Transverse colon (tissue), 4 donors: ENCODE measurements around the gene ARHGAP20. TPM values are rescaled to one million over a fixed set of nuclear protein-coding genes. Genes with fewer than 3 reads are reported as not detected.

ENCODE experiments used
- DNase-seq: peaks from one replicate; pipeline ENCODE4 v3.0.0-alpha.2; 2019
- H3K27ac ChIP-seq, 4 donors: fragments of 200-600 bp; sonication (generic); 2 replicates each; pipeline ENCODE4 v1.5.1; 2016 to 2018; ENCODE audit warnings: inconsistent platforms in 4 of 4
- H3K27me3 ChIP-seq: fragments of 200-600 bp; sonication (generic); 2 replicates; pipeline ENCODE4 v1.5.1; 2017; ENCODE audit warnings: inconsistent platforms
- H3K36me3 ChIP-seq, 4 donors: fragments of 200-600 bp; sonication (generic); 2 replicates each; pipeline ENCODE4 v1.5.1; 2017 to 2019; ENCODE audit warnings: inconsistent platforms in 4 of 4
- H3K4me1 ChIP-seq, 4 donors: fragments of 200-600 bp; sonication (generic); 2 replicates each; pipeline ENCODE4 v1.5.1; 2017 to 2020; ENCODE audit warnings: inconsistent platforms in 4 of 4
- H3K4me3 ChIP-seq, 4 donors: fragments of 200-600 bp; sonication (generic); 1 replicate in 1 of 4; 2 replicates in 3 of 4; pipeline versions ENCODE4 v1.5.1 to v1.6.1; 2017 to 2019; ENCODE audit warnings: inconsistent platforms in 4 of 4
- H3K9me3 ChIP-seq, 2 donors: fragments of 200-600 bp; sonication (generic); 2 replicates each; pipeline ENCODE4 v1.5.1; 2017 to 2019; ENCODE audit warnings: inconsistent platforms in 2 of 2
- EP300 ChIP-seq: sonication (generic); formaldehyde crosslinking; IDR thresholded peaks from one replicate; pipeline ENCODE4 v1.6.1; 2017; ENCODE audit warnings: antibody characterized with exemption, low read depth
- POLR2A ChIP-seq: fragments of 450-650 bp; IDR thresholded peaks from one replicate; pipeline ENCODE4 v1.6.1; 2016; ENCODE audit warnings: antibody characterized with exemption, mild to moderate bottlenecking, moderate library complexity
- POLR2AphosphoS5 ChIP-seq, 3 donors: sonication (generic); formaldehyde crosslinking; IDR thresholded peaks; one replicate each; pipeline ENCODE4 v1.6.1; 2016; ENCODE audit warnings: antibody characterized with exemption in 3 of 3
- WGBS, 2 donors: methylation state at CpG; one replicate each; pipeline ENCODE4 v1.1.5; 2018; ENCODE audit warnings: low coverage in 1 of 2; 5-methylcytosine and 5-hydroxymethylcytosine counted together
- in situ Hi-C, 4 donors: fragments of 200-750 bp; cut with MboI; loops; one replicate each; pipeline versions ENCODE4 v1.15.0 to v1.15.1; 2017; ENCODE audit warnings: low sequenced_read_pairs in 3 of 4, low pct_ligation_motif_present in 1 of 4, low pct_unique_long_range_greater_than_20kb in 1 of 4
- intact Hi-C: fragments of 100-400 bp; cut with DNase I; formaldehyde crosslinking; loops from one replicate; pipeline ENCODE4 v1.15.1; 2023; ENCODE audit warnings: low total_unique reads
- total RNA-seq, 4 donors: library from RNA; depleted of rRNA; stranded (reverse); fragments of >200 nt; gene quantifications; one replicate each; pipeline ENCODE4 v1.1.0, GENCODE V29; 2016
- TF ChIP-seq, protein P1 (sequence below), 5 experiments: fragments of 200-600 bp in 3 of 5; fragments of 450-650 bp in 2 of 5; sonication (generic) in 3 of 5; IDR thresholded peaks; 1 replicate in 2 of 5; 2 replicates in 3 of 5; pipeline ENCODE4 v1.5.1; 2016 to 2017; ENCODE audit warnings: antibody characterized with exemption in 5 of 5, inconsistent platforms in 3 of 5, mild to moderate bottlenecking in 2 of 5, moderate library complexity in 1 of 5

The ARHGAP20 gene
- total RNA-seq, 4 donors from 2014 or later = 2.5 to 4.9 (median 3.1) TPM

DNA sequence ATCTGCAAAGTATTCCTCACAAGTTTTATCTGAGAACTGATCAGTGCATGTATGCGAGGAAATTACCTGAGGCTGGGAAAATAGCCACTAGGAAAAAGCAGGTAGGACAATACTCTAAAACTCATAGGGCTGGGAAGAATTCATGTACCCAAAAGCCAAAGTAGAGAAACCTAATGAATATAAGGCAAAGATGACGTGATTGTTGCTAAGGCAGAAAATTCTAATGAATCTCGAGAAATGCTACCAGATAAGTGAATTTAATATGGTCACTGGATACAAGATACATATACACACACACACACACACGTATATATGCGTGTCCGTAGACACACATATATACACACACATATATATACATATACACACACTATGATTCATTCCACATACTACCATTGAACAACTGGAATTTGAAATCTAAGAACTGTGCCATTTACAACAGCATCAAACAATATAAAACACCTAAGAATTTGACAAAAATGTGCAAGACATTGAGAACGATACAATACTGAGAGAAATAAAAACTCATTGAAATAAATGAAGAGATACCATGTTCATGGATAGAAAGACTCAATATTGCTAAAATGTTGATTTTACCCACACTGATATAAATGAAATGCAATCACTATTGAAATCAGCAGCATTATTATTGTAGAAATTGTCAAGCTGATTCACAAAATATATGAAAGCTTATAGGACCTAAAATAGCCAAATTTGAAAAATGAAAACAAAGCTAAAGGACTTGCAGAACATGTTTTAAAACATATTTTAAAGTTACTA, 46.4 kb downstream of the ARHGAP20 start:
- no peaks in the 10 kb centered on the region for H3K4me1 ChIP-seq
- intact Hi-C loops = no loop called here
- 85 to 92% methylated on average over 6 to 7 of the region's 7 CpGs for WGBS, 2 donors
- DNase-seq = no peak
- H3K4me3 ChIP-seq = no peak overlapping the region
- no peak overlapping the region for H3K27ac ChIP-seq
- in situ Hi-C loops = no loop called here
- H3K36me3 ChIP-seq = no peaks in the 10 kb centered on the region
- H3K27me3 ChIP-seq = no peaks in the 10 kb centered on the region
- no peaks in the 10 kb centered on the region for H3K9me3 ChIP-seq
- no peak for TF ChIP-seq POLR2A
- TF ChIP-seq EP300 = no peak
- TF ChIP-seq, protein P1, sequence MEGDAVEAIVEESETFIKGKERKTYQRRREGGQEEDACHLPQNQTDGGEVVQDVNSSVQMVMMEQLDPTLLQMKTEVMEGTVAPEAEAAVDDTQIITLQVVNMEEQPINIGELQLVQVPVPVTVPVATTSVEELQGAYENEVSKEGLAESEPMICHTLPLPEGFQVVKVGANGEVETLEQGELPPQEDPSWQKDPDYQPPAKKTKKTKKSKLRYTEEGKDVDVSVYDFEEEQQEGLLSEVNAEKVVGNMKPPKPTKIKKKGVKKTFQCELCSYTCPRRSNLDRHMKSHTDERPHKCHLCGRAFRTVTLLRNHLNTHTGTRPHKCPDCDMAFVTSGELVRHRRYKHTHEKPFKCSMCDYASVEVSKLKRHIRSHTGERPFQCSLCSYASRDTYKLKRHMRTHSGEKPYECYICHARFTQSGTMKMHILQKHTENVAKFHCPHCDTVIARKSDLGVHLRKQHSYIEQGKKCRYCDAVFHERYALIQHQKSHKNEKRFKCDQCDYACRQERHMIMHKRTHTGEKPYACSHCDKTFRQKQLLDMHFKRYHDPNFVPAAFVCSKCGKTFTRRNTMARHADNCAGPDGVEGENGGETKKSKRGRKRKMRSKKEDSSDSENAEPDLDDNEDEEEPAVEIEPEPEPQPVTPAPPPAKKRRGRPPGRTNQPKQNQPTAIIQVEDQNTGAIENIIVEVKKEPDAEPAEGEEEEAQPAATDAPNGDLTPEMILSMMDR (IDR thresholded peaks at IDR 0.05) = no peak
- TF ChIP-seq POLR2AphosphoS5 (IDR thresholded peaks at IDR 0.05) = no peak

DNA sequence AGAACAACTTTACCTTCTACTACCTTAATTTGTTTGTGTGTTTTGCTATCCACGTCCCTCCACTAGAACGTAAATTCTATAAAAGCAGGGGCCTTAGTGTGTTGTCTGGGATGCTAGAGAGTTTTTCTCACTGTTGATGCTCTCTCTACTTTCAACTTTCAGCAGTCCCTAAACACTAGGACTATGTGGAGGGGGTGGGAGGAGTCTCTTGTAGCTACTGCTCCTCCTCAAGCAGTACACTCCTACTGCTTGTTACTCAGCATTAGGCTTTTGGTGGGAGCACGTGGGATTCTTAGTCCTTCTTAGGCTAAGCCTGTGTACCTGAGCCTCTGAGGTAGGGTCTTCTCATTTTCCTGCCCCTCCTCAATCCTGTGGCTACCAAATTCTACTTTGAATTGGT, 56.3 kb downstream of the ARHGAP20 start:
- DNase-seq = no peak
- Histone ChIP-seq H3K4me3 (no peak overlapping the region), H3K27ac (no peak overlapping the region), H3K9me3 (peaks cover 6 to 8% of the 10 kb centered on the region in 2 donors), H3K27me3 (no peaks in the 10 kb centered on the region), H3K36me3 (no peaks in the 10 kb centered on the region), H3K4me1 (no peaks in the 10 kb centered on the region)
- TF ChIP-seq EP300 (no peak), POLR2A (no peak), POLR2AphosphoS5 (IDR thresholded peaks at IDR 0.05) (no peak)
- TF ChIP-seq, protein P1 (IDR thresholded peaks at IDR 0.05) = no peak
- intact Hi-C loops = no loop called here
- in situ Hi-C loops = no loop called here
- 67 to 75% methylated on average over 1 to 3 of the region's 3 CpGs for WGBS, 2 donors

DNA sequence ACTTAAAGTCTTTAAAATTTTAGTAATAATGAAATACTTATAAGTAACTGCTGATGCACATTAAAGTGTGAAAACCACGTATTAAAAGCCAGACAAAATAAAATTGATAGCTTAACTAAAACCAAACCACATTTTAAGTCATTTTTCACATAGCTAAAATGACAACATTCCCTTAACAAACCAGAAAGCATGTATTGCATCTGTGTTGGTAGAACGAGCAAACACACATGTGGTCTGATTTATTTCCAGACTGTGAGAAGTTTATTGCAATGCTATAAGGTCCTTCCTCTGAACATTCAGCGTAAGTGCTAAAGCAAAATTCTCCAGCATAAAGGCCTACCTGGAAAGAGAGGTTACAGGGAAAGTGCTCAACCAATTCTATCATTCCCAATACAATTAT, 57.8 kb downstream of the ARHGAP20 start:
- no peaks in the 10 kb centered on the region for H3K4me1 ChIP-seq
- no peak overlapping the region for H3K4me3 ChIP-seq
- no peak overlapping the region for H3K27ac ChIP-seq
- TF ChIP-seq EP300 = no peak
- TF ChIP-seq, protein P1 (IDR thresholded peaks at IDR 0.05) = no peak
- no peak for TF ChIP-seq POLR2A
- no peak for TF ChIP-seq POLR2AphosphoS5 (IDR thresholded peaks at IDR 0.05)
- peaks cover 6 to 8% of the 10 kb centered on the region in 2 donors for H3K9me3 ChIP-seq
- no peaks in the 10 kb centered on the region for H3K36me3 ChIP-seq
- in situ Hi-C loops = no loop called here
- no peaks in the 10 kb centered on the region for H3K27me3 ChIP-seq
- intact Hi-C loops = no loop called here
- no peak for DNase-seq
- 79 to 85% methylated on average over 3 of the region's 3 CpGs for WGBS, 2 donors

DNA sequence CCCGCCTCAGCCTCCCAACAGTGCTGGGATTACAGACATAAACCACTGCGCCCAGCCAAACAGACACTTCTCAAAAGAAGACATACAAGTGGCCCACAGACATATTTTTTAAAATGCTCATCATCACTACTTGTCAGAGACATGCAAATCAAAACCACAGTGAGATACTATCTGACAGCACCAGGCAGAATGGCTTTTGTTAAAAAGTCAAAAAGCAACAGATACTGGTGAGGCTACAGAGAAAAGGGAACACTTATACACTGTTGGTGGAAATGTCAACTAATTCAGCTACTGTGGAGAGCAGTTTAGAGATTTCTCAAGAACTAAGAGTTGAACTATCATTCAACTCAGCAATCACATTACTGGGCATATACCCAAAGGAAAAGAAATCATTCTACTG, 67.0 kb downstream of the ARHGAP20 start:
- no peak overlapping the region for H3K4me3 ChIP-seq
- no peak overlapping the region for H3K27ac ChIP-seq
- in situ Hi-C loops = no loop called here
- H3K4me1 ChIP-seq = no peaks in the 10 kb centered on the region
- TF ChIP-seq EP300 (no peak), POLR2A (no peak), POLR2AphosphoS5 (IDR thresholded peaks at IDR 0.05) (no peak)
- TF ChIP-seq, protein P1 (IDR thresholded peaks at IDR 0.05) = no peak
- H3K36me3 ChIP-seq = no peaks in the 10 kb centered on the region
- WGBS, 2 donors = 80 to 88% methylated on average over 1 to 2 of the region's 2 CpGs
- H3K9me3 ChIP-seq = no peaks in the 10 kb centered on the region
- no peaks in the 10 kb centered on the region for H3K27me3 ChIP-seq
- intact Hi-C loops = no loop called here
- no peak for DNase-seq
